Thyroid gland (tissue), 4 donors: Measurements from ENCODE around the gene ALOX15B.

Source experiments
- CTCF ChIP-seq, 6 experiments: fragments of 200-600 bp in 3 of 6; fragments of 450-650 bp in 3 of 6; sonication (generic) in 3 of 6; IDR thresholded peaks; one replicate each; pipeline ENCODE4 v1.5.1; 2016 to 2019; ENCODE audit warnings: antibody characterized with exemption in 6 of 6, mild to moderate bottlenecking in 2 of 6, inconsistent platforms in 1 of 6, moderate library complexity in 1 of 6
- POLR2A ChIP-seq, 2 donors: fragments of 450-650 bp; IDR thresholded peaks; one replicate each; pipeline ENCODE4 v1.6.1; 2017; ENCODE audit warnings: antibody characterized with exemption in 2 of 2, mild to moderate bottlenecking in 2 of 2, moderate library complexity in 1 of 2

DNA sequence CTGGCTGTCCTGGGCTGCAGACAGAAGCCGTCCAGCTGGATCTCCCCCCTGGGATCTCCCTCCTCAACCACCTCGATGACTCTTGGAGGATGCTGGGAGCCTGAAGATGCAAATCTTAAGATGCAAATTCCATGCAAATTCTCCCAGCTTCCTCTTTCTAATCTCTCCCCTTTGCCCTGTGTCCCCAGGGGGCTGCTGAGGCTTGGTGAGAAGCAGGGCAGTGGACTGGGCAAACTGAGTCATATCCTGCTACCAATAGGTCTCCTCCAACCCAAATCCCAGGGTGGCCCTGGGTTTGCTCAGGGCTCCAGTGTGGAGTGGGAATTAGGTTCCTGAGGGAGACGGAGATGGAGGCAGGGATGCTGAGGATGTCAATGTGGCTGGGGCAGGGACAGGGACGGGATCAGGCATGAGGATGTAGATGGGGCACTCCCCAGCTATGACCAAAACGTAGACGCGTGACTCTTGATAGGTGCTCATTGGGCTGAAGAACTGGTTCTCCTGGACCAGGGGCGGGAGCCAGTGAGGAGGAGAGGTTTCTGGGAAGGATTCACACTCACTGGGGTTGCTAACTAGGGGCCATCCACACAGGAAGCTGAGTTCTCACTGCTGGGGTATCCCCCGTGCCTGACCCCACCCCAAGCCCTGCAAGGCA lies 52.3 kb downstream of the ALOX15B start:
- TF ChIP-seq POLR2A (IDR thresholded peaks at IDR 0.05) (no peak), CTCF (IDR thresholded peaks at IDR 0.05) (no peak)
